OCI-LY7 (cell line): ENCODE results near the gene CHM.

Experiments used
- CTCF ChIP-seq: fragments of 200-600 bp; sonication (generic); conservative IDR thresholded peaks from 2 replicates; pipeline ENCODE4 v1.5.1; 2014; ENCODE audit warnings: mild to moderate bottlenecking, antibody characterized with exemption, low read length, moderate library complexity, mixed read lengths
- EZH2phosphoT487 ChIP-seq: fragments of 200-600 bp; sonication (generic); IDR thresholded peaks from 2 replicates; pipeline ENCODE4 v1.6.1; 2018; ENCODE audit warnings: low read depth, borderline replicate concordance, mild to moderate bottlenecking, mixed run types, antibody characterized with exemption, low read length, moderate library complexity, mixed read lengths

GRCh38 chrX:85993539-85994197, 53.7 kb downstream of the CHM start:
- TF ChIP-seq CTCF (no peak), EZH2phosphoT487 (no peak)
